Liver (tissue), 9 donors: Measurements from ENCODE around the gene TANC1. TPM values are rescaled to one million over a fixed set of nuclear protein-coding genes. Genes with fewer than 3 reads are reported as not detected.

ENCODE experiments used
- DNase-seq: peaks from one replicate; pipeline ENCODE4 v3.0.0-alpha.2; 2017; ENCODE audit warnings: low spot score
- H3K27ac ChIP-seq, 2 donors: one replicate each; pipeline ENCODE4 v1.7.0; 2013; ENCODE audit warnings: inconsistent platforms in 2 of 2, low read length in 2 of 2, control low read depth in 1 of 2, low read depth in 1 of 2, mild to moderate bottlenecking in 1 of 2
- H3K27me3 ChIP-seq, 4 donors: one replicate each; pipeline versions ENCODE4 v1.6.1 to v1.7.0; 2013; ENCODE audit warnings: low read length in 3 of 4, inconsistent platforms in 1 of 4, mild to moderate bottlenecking in 1 of 4, moderate library complexity in 1 of 4; ENCODE audit not compliant: control insufficient read depth in 4 of 4, insufficient read depth in 4 of 4
- H3K36me3 ChIP-seq, 4 donors: one replicate each; pipeline versions ENCODE4 v1.6.1 to v1.7.0; 2013; ENCODE audit warnings: low read length in 3 of 4, mild to moderate bottlenecking in 3 of 4, low read depth in 1 of 4, moderate library complexity in 1 of 4; ENCODE audit not compliant: control insufficient read depth in 4 of 4, insufficient read depth in 3 of 4
- H3K4me1 ChIP-seq, 4 donors: one replicate each; pipeline versions ENCODE4 v1.6.1 to v1.7.0; 2013; ENCODE audit warnings: low read length in 3 of 4, mild to moderate bottlenecking in 3 of 4, moderate library complexity in 1 of 4; ENCODE audit not compliant: control insufficient read depth in 4 of 4, insufficient read depth in 4 of 4
- H3K4me3 ChIP-seq, 3 donors: one replicate each; pipeline versions ENCODE4 v1.6.1 to v1.7.0; 2013; ENCODE audit warnings: low read length in 3 of 3, control low read depth in 1 of 3, low read depth in 1 of 3, mild to moderate bottlenecking in 1 of 3
- H3K9ac ChIP-seq, 2 donors: one replicate each; pipeline ENCODE4 v1.7.0; 2013; ENCODE audit warnings: low read length in 2 of 2, mild to moderate bottlenecking in 2 of 2, moderate library complexity in 2 of 2, control low read depth in 1 of 2, low read depth in 1 of 2
- H3K9me3 ChIP-seq, 4 donors: one replicate each; pipeline versions ENCODE4 v1.6.1 to v1.7.0; 2013; ENCODE audit warnings: low read length in 3 of 4; ENCODE audit not compliant: control insufficient read depth in 4 of 4
- EGR1 ChIP-seq, 2 donors: IDR thresholded peaks; 2 replicates each; pipeline ENCODE4 v1.6.1; 2016 to 2018; ENCODE audit warnings: antibody characterized with exemption in 2 of 2, low read depth in 2 of 2
- FOXA1 ChIP-seq: IDR thresholded peaks from 2 replicates; pipeline ENCODE4 v1.6.1; 2016; ENCODE audit warnings: antibody characterized with exemption
- FOXA2 ChIP-seq: IDR thresholded peaks from 2 replicates; pipeline ENCODE4 v1.6.1; 2016; ENCODE audit warnings: antibody characterized with exemption
- GABPA ChIP-seq, 2 donors: IDR thresholded peaks in 1 of 2; conservative IDR thresholded peaks in 1 of 2; 2 replicates each; pipeline ENCODE4 v1.6.1; 2016; ENCODE audit warnings: antibody characterized with exemption in 2 of 2, mild to moderate bottlenecking in 1 of 2, moderate library complexity in 1 of 2
- HNF4A ChIP-seq, 2 donors: conservative IDR thresholded peaks; 2 replicates each; pipeline ENCODE4 v1.6.1; 2016; ENCODE audit warnings: antibody characterized with exemption in 2 of 2, mild to moderate bottlenecking in 2 of 2
- HNF4G ChIP-seq: IDR thresholded peaks from 2 replicates; pipeline ENCODE4 v1.6.1; 2016; ENCODE audit warnings: antibody characterized with exemption
- JUND ChIP-seq, 2 donors: IDR thresholded peaks; 2 replicates each; pipeline ENCODE4 v1.6.1; 2016; ENCODE audit warnings: antibody characterized with exemption in 2 of 2
- MAX ChIP-seq: IDR thresholded peaks from 2 replicates; pipeline ENCODE4 v1.6.1; 2016; ENCODE audit warnings: antibody characterized with exemption
- NR2F2 ChIP-seq: IDR thresholded peaks from 2 replicates; pipeline ENCODE4 v1.6.1; 2016; ENCODE audit warnings: antibody characterized with exemption
- RAD21 ChIP-seq, 2 donors: IDR thresholded peaks; 2 replicates each; pipeline ENCODE4 v1.6.1; 2016; ENCODE audit warnings: antibody characterized with exemption in 2 of 2, mild to moderate bottlenecking in 2 of 2
- RXRA ChIP-seq, 2 donors: IDR thresholded peaks; 2 replicates each; pipeline ENCODE4 v1.6.1; 2017 to 2018; ENCODE audit warnings: antibody characterized with exemption in 2 of 2, mild to moderate bottlenecking in 1 of 2
- SP1 ChIP-seq: IDR thresholded peaks from 2 replicates; pipeline ENCODE4 v1.6.1; 2018; ENCODE audit warnings: antibody characterized with exemption, mild to moderate bottlenecking
- TAF1 ChIP-seq: conservative IDR thresholded peaks from 2 replicates; pipeline ENCODE4 v1.6.1; 2016; ENCODE audit warnings: antibody characterized with exemption, mild to moderate bottlenecking
- WGBS: extraction: QIAGEN DNeasy Blood & Tissue Kit; methylation state at CpG from one replicate; pipeline ENCODE4 v1.1.7; 2013; 5-methylcytosine and 5-hydroxymethylcytosine counted together
- polyA plus RNA-seq, 2 donors: library from polyadenylated mRNA; stranded (reverse) in 1 of 2; unstranded in 1 of 2; fragments of 200-250 nt in 1 of 2; fragments of >200 nt in 1 of 2; fragmentation: Nextera tagmentation in 1 of 2; extraction: Ambion mirVana in 1 of 2; gene quantifications; one replicate each; pipeline versions ENCODE4 v1.2.1 to v1.2.3, GENCODE V29; 2013 to 2015
- total RNA-seq, 2 donors: library from RNA; depleted of rRNA; stranded (reverse); fragments of >200 nt; gene quantifications; one replicate each; pipeline ENCODE4 v1.2.3, GENCODE V29; 2014
- TF ChIP-seq, protein P1 (sequence below): fragments of 150-350 bp; IDR thresholded peaks from 2 replicates; pipeline ENCODE4 v1.5.1; 2017; ENCODE audit warnings: improper control_type of control experiment, low read depth, low read length; ENCODE audit not compliant: missing input control
- TF ChIP-seq, protein P2 (sequence below): IDR thresholded peaks from 2 replicates; pipeline ENCODE4 v1.6.1; 2016; ENCODE audit warnings: antibody characterized with exemption
- TF ChIP-seq, protein P3 (sequence below): IDR thresholded peaks from 2 replicates; pipeline ENCODE4 v1.6.1; 2016; ENCODE audit warnings: antibody characterized with exemption
- TF ChIP-seq, protein P4 (sequence below): IDR thresholded peaks from 2 replicates; pipeline ENCODE4 v1.6.1; 2016; ENCODE audit warnings: antibody characterized with exemption, mild to moderate bottlenecking
- donor health status: healthy.
- donor health status: healthy.
- donor health status: healthy.
- donor health status: healthy.
- donor health status: healthy.

TANC1 gene
- total and polyA plus RNA-seq, 4 donors = 3.7 to 17.7 (median 5.2) TPM

DNA sequence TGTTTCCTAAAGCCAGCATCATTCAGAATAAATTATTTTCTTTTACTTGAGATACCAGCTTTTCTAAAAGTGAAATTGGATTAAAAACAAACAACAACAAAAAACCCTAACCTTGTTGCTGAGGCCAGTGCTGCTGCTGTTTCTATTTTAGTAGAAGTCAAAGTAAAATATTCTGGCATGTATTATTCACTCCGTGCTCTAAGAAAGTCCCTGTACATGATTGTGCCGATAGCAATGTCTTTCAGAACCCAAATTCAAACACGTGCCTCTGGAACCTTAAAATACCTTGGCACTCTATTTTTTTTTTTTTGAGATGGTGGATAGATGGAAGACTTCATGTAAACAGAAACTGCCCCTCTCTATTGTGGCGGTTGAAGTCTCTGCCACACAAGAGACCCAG, 43.7 kb downstream of the TANC1 start (continued):
- TF ChIP-seq, protein P1, sequence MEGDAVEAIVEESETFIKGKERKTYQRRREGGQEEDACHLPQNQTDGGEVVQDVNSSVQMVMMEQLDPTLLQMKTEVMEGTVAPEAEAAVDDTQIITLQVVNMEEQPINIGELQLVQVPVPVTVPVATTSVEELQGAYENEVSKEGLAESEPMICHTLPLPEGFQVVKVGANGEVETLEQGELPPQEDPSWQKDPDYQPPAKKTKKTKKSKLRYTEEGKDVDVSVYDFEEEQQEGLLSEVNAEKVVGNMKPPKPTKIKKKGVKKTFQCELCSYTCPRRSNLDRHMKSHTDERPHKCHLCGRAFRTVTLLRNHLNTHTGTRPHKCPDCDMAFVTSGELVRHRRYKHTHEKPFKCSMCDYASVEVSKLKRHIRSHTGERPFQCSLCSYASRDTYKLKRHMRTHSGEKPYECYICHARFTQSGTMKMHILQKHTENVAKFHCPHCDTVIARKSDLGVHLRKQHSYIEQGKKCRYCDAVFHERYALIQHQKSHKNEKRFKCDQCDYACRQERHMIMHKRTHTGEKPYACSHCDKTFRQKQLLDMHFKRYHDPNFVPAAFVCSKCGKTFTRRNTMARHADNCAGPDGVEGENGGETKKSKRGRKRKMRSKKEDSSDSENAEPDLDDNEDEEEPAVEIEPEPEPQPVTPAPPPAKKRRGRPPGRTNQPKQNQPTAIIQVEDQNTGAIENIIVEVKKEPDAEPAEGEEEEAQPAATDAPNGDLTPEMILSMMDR = no peak

DNA sequence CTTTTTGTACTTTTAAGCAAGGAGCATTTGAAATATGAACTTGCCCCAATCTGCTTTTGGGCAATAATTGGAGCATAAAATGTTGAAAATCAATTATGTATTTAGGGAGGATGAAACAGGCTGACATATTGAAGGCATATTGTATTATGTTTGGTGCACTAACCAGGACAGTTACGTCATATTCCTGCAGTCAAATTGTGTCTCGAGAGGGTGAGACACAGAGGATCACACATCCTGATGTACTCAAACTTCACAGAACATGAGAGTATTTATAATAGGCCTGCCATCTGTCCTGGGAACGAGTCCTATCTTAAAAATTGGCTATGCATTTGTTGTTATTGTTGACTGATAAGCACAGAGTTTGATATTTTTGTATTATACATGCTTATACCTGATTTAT, 44.7 kb downstream of the TANC1 start:
- Histone ChIP-seq H3K36me3 (peaks cover 0 to 4% (median 2%) of the 10 kb centered on the region in 4 donors), H3K27me3 (no peaks in the 10 kb centered on the region), H3K4me1 (no peaks in the 10 kb centered on the region), H3K27ac (no peak overlapping the region), H3K9ac (no peak overlapping the region), H3K9me3 (peaks cover 4 to 12% (median 9%) of the 10 kb centered on the region in 4 donors), H3K4me3 (no peak overlapping the region)
- 87% methylated on average over 3 of the region's 3 CpGs for WGBS
- DNase-seq = no peak
- TF ChIP-seq MAX (no peak), SP1 (no peak), HNF4G (no peak), EGR1 (IDR thresholded peaks at IDR 0.05; ENCODE audit: low read depth in 2 of 2) (no peak), FOXA2 (no peak), TAF1 (no peak), HNF4A (conservative IDR thresholded peaks at IDR 0.05) (no peak), JUND (IDR thresholded peaks at IDR 0.05) (no peak), RAD21 (IDR thresholded peaks at IDR 0.05) (no peak), RXRA (IDR thresholded peaks at IDR 0.05) (no peak), FOXA1 (no peak), GABPA (IDR thresholded peaks at IDR 0.05 in 1 of 2, conservative IDR thresholded peaks at IDR 0.05 in 1 of 2) (no peak), NR2F2 (no peak)
- TF ChIP-seq, protein P2, sequence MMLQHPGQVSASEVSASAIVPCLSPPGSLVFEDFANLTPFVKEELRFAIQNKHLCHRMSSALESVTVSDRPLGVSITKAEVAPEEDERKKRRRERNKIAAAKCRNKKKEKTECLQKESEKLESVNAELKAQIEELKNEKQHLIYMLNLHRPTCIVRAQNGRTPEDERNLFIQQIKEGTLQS = no peak
- TF ChIP-seq, protein P3, sequence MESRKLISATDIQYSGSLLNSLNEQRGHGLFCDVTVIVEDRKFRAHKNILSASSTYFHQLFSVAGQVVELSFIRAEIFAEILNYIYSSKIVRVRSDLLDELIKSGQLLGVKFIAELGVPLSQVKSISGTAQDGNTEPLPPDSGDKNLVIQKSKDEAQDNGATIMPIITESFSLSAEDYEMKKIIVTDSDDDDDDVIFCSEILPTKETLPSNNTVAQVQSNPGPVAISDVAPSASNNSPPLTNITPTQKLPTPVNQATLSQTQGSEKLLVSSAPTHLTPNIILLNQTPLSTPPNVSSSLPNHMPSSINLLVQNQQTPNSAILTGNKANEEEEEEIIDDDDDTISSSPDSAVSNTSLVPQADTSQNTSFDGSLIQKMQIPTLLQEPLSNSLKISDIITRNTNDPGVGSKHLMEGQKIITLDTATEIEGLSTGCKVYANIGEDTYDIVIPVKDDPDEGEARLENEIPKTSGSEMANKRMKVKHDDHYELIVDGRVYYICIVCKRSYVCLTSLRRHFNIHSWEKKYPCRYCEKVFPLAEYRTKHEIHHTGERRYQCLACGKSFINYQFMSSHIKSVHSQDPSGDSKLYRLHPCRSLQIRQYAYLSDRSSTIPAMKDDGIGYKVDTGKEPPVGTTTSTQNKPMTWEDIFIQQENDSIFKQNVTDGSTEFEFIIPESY = no peak
- TF ChIP-seq, protein P4, sequence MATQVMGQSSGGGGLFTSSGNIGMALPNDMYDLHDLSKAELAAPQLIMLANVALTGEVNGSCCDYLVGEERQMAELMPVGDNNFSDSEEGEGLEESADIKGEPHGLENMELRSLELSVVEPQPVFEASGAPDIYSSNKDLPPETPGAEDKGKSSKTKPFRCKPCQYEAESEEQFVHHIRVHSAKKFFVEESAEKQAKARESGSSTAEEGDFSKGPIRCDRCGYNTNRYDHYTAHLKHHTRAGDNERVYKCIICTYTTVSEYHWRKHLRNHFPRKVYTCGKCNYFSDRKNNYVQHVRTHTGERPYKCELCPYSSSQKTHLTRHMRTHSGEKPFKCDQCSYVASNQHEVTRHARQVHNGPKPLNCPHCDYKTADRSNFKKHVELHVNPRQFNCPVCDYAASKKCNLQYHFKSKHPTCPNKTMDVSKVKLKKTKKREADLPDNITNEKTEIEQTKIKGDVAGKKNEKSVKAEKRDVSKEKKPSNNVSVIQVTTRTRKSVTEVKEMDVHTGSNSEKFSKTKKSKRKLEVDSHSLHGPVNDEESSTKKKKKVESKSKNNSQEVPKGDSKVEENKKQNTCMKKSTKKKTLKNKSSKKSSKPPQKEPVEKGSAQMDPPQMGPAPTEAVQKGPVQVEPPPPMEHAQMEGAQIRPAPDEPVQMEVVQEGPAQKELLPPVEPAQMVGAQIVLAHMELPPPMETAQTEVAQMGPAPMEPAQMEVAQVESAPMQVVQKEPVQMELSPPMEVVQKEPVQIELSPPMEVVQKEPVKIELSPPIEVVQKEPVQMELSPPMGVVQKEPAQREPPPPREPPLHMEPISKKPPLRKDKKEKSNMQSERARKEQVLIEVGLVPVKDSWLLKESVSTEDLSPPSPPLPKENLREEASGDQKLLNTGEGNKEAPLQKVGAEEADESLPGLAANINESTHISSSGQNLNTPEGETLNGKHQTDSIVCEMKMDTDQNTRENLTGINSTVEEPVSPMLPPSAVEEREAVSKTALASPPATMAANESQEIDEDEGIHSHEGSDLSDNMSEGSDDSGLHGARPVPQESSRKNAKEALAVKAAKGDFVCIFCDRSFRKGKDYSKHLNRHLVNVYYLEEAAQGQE = no peak
- TF ChIP-seq, protein P1 = no peak
